HG03378 (cell line): Measurements from ENCODE around the gene DLL1.

Experiments used
- ATAC-seq: cut with Tn5 transposase; IDR thresholded peaks from one replicate; pipeline ENCODE4 v1.9.1; 2021; ENCODE audit warnings: mild to moderate bottlenecking, moderate library complexity; ENCODE audit not compliant: unreplicated experiment

DLL1 gene

DNA sequence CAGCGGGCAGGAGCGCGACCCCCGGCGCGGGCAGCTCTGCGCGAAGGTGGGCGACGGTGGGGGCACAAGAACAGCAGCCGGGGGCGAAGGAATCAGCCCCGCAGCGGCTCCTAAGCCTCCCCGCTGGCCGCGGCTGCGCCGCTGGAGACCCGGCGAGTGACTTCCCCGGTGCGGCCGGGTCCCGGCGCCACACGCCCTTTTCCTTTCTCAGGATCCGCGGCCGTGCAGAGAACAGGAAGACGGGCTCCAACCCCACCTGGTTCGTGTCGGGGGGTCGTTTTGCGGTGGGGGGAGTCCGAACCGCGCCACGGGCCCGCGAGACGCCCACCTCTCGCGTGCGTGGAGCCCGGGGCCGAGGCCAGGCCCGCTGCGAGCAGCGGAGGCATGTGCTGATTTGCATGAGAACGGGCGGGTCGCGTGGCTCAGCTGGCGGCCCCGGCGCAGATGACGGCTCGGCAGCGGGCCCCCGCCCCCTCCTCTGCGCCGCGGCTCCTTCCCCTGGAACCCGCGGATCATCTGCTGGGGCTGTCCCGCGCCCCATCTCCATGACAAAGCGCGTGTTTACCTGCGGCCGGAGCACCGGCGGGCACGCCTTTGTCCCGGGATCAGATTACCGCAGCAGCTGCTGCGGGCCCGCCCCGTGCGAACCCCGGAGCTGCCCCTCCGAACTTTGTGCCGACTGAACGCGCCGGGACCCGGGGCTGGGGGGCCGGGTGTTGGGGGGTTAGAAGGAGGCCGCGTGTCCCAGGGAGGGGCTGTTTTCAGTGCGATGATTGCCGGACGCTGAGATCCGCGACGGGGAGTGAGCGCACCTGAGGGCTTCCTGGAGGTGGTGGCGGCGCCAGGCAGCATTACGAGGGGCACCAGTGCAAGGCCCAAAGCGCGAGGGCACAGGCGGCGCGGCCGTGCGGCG, 4.9 kb upstream of the DLL1 start:
- ATAC-seq, result no peak

DNA sequence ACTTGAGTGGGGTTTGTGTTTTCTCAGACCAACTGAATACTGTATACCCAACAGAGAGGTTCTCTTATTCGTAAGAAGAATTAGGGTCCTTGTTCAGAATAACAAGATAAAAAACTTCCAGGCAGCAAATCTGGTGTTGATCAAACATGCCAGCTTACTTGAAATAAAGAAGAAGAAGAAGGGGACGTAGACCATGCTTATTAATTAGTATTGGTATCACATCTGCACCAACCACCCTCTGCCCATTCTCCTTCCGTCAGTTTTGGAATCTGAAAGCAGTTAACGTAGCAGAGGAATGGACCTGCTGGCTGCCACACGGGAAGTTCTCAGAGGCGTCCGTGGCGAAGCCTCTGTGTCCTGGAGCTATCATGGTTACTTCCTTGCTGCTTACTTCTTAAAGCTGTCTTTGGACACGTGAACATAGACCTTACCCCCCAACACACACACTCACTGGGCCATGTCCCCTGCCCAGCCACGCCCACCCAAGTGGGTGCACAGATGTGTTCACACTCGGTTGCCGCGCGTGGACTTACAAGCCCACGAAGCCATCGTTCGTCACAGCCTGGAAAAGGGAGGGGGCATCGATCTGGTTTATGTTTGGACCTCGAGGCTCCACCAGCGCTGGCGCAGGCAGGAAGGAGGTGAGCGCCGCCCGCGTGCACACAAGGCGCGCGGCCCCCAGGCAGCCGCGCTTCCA, 4.1 kb upstream of the DLL1 start:
- no peak for ATAC-seq

DNA sequence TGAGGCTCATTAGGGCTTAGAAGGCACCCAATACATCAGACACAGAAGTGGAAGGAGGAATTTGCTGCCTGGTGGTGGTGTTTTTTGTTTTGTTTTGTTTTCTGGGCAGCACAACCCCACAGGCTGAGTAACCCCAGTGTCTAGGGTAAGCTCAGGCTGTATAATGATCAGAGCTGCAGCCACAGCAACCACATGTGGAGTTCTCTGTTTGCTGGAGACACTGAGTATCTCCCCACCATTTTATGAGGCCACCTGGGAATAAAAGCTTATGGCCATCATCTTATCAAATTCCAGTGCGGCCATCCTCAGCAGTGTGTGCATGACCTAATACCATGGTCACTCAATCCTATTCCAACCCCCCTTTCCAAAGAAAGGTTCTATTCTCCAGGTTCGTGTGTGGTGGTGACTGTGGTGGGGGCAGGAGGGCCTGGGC, 3.4 kb upstream of the DLL1 start:
- ATAC-seq, result no peak

DNA sequence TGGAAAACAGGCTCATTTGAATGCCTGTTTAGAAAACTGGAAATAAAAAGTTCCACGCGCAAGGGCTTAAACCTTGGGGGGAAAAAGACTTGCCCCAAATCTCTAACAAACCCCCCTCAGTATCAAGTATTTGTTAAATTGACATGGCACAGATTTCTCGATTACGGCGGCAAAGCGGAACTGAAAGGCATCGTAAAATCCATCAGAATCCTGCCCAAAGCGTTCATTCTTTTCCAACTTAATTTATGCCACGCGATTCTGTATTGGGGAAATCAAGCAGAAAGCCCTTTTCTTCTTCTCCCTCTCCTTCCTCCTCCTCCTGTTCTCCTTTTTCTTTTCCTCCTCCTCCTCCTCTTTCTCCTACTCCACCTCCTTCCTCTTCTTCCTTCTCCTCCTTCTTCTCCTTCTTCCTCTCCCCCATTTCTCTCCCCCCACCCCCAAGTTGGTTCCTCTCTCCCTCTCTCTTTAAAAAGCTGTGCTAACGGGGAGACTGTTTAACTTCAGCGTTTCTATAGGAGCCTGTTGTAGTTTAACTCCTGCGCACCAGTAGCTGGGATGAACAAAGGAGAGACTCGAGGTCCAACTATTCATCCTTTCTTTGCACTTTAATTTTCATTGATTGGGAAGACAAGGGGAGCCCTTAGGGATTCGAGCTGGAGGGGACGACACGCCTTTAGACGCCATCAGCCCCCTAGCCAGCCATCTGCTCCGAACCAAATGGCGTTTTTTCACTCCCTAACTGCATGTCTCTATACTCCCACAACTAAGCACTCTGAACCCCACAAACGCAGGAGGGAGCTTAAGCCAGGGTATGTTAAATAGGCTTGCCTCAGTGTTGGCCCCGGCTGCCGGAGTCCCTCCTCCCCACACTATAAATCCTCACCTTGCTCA, 2.7 kb upstream of the DLL1 start:
- no peak for ATAC-seq

DNA sequence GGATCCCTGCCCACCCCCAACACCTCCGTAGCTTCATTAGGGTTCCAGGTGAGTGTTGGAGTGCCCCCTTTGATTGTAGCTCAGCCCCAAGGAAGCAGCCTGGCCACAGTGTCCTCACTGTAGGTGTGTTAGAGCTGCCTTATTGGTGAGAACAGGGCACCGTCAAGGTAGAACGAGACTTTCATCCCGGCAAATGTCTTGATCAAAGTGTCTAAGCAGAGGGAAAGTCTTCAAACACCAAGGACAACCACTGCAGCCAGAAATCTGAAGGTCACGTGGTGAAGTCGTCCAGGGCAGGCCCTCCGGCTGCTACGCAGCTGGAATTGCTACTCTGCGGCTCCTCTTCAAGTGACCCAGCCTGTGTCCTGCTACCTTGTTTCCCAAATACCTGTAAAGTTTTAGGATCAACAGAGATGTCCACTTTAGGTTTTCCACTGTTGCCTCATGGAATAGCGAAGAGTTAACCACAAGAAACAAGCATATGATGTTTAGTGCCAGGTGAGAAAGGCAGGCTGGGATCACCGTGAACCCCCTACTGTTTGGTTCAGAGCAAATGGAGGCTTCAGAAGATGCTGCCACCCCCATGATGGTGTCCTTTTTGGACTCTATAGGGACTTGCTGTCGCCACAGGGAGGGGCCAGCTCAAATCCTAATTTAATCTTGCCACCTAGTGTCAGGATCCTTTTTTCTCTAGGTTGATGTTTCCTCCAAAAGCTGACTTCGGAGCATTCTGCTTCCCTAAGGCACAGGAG, 1.7 kb upstream of the DLL1 start:
- ATAC-seq, result no peak

DNA sequence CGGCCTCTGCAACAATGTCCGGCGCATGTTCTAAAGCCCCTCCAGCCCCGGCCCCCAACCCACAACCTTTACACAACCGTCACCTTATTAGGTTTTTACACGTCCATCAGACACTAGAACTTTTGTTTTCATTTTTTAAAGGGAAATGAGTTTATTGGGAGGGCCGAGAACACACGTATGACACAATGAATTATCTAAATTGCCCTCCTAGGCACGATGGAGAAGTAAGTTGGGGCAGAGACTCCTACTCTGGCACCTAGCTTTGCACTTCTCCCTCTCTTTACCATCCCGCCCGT, 1.2 kb upstream of the DLL1 start:
- ATAC-seq, result peak; percentile 2

DNA sequence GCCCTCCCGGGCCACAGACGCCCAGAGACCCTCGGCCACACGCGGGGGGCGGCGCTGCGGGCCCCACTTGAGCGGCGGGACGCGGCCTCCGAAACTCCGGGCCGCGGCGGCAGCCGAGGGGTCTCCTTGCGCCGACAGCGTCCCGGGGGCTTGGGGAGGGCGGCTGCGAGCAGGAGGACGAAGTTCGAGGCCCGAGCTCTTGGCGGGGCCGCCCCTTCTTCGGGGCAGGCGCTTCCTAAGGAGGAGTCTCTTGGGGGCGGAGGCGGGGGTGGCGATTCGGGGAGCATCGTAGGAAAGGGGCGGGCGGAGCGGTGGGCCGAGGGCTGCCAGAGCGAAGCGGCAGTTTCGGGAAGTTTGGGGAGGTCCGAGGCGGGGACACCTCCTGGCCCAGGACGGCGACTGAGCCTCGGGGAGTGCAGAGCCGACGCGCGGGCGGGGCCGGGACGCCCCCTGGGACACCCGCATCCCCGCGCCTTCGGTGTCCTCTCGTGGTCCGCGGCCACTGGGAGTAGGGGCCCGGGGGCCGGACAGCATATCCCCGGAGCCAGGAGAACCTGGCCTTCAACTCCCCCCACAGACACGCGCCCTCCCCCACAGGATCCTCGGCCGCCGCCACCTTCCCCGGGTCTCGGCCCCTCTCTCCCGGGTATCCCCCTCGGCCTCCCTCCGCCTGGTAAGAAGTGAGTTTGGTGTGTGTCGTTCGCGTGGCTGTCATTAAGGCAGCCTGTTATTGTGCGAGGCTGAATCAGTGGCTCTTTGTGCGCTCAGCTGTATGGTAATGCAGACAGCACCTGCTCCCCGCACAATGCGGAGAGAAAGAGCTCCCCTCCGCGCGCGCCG, 613 bp upstream of the DLL1 start:
- peak; percentile 38 for ATAC-seq

DNA sequence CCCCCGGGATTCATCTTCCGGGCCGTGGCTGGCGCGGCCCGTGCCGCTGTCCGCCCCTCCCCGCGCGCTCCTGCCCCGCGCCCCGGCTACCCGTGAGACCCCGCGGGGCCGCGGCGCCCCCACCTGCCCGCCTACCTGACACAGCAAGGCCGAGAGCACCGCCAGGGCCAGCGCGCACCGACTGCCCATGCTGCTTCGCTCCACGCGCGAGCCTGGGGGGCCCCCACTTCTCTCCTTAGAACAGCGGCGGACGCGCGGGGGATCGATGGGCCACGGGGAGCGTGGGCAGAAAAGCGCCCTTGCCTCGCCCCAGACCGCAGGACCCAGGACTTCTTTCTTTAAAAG, 955 bp downstream of the DLL1 start:
- no peak for ATAC-seq

DNA sequence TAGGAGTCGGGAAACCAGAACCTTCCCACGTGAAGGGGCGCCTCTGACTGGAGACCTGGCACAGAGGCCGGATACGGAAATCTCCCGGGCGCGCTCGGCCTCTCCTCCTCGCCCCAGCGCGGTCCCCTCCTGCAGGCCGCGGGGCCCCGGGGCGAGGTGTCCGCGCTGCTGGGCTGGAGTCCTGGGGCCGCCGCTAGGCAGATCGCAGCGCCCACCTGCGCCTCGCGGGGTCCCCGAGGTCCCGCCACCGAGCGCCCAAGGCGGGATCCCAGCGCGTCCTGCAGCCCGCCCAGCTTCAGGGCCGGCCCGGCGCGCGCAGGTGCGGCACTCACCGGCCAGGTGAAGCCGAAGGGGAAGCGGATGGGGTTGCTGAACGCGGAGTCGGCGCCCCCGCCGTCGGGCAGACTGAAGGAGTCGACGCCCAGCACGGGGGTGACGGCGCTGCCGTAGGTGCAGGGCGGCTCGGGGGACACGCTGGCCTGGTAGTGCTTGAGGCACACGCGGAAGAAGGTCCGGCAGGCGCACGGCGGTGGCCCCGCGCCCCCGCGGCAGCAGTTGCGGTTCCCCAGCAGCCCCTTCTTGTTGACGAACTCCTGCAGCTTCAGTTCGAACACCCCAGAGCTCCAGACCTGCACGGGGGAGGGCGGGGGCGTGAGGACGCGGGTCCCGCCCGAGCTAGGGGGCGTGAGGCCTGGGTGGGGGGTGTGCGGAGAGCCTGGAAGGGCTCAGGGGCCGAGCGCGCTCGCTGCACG, 1.5 kb downstream of the DLL1 start:
- ATAC-seq, result no peak

DNA sequence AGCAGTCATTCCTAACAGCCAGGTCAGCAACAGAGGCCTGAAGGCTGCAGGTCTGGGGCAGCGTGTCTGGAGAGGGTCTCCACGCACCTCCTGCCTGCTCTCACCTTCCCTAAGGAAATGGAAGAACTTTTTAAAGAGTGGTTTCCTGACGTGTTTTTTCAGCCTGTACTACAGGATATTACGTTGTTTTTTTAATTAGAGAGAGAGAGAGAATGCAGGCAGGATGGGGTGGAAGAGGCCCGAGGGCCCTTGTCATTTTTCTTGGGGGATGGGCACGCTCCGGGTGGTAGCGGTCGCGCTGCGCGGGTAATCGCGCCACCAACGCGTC, 2.1 kb downstream of the DLL1 start:
- ATAC-seq, result no peak

DNA sequence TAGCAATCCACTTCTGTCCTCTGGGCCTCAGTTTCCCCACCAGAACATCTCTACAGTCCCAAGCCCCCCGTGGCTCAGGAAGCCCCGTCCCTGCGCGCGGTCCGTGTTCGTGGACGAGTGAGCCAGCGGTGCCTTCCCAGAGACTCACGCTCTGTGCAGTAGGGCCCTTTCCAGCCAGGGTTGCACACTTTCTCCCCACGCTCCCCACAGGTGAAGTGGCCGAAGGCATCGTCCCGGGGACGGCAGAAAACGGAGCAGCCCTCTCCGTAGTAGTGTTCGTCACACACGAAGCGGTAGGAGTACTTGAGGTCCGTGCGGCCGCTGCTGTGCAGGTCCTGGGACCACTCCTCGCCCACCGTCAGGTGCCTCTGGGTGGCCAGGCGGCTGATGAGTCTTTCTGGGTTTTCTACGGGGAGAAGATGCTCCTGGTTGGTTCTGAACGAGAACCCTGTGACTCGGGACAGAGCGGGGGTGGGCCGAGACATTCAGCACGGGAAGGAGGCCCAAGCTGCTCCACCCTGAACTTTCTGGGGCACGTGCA, 2.7 kb downstream of the DLL1 start:
- ATAC-seq, result no peak

DNA sequence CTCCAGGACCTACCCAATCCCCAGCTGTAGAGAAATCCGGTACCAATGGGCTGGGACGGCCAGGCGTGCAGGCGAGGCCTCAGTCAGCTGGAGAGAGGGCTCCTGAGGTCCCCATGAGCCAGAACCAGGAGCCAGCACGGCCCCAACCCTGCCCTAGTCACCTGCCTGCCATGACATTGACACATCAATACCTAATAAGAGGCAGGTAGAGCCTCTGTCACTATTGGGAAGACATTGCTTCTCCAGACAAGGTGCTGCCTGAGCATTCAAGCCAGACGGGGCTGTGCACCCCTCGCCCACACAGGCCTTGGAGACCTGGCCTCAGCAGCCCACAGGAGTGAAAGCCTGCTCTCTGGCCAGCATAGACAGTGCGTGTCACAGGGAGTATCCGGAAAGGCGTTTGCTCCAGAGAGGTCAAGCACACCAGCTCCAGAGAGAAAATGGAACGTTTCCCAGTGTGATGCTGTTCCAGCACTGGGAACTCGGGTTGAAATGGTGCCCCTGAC, 3.5 kb downstream of the DLL1 start:
- ATAC-seq, result no peak

DNA sequence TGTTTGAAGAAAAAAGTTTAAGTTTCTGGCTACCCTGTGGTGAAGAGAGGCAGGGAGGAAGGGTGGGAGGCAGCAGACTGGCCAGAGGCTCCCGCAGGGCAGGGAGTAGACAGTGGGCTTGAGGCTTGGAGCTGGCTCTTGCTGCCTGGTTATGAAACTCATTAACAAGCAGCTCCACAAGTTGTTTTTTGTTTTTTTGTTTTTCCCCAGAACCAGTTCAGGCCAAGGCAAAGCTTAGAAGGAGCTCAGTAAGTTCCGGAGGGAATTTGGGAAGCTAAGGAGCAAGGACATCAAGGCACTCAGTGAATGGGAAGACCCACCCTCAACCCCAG, 4.0 kb downstream of the DLL1 start:
- no peak for ATAC-seq

DNA sequence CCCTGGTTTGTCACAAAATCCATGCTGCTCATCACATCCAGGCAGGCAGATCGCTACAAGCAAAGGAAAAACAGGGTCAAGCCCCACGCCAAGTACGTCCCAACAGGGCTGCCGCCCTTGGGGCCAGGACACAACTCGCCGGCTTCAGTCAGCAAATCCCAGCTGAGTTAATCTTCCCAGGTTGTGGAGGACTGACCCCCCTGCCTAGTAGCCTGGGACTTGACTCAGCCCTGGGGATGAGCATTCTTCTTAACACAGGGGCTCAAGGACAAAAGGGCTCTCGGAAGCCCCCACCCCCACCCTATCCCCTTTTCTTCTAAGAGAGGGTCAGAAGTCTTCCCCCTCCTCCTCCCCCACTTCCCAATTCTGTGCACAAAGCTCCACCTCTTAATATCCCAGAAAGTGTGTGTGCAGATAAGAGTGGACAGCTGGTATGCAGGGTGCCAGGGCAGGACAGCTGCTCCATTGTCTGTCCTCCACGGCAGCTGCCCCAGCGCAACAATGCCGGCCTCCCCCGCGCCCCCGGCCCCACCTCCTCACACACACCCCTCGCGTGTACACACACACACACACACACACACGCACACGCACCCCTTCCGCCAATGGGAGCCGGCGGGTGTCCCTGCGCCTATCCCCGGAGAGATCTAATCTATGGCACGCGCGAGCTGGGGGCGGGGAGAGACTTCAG, 4.5 kb downstream of the DLL1 start:
- no peak for ATAC-seq

DNA sequence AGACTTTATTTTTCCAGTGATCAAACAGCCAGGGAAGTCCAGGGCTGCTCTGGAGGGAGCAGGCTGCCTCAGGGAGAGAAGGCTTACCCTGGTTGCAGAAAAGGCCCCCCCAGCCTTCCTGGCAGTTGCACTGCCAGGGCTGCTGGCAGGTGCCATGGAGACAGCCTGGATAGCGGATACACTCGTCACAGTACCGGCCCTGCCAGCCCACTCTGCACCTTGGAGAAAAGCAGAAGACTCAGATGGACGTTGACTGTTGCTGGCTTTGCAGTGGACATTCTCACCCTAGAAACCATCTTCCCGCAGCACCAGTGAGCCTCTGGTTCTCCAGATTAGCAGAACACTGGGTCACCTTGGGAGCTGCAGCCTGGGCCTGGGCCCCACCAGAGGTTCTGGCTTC, 5.4 kb downstream of the DLL1 start:
- ATAC-seq, result no peak

DNA sequence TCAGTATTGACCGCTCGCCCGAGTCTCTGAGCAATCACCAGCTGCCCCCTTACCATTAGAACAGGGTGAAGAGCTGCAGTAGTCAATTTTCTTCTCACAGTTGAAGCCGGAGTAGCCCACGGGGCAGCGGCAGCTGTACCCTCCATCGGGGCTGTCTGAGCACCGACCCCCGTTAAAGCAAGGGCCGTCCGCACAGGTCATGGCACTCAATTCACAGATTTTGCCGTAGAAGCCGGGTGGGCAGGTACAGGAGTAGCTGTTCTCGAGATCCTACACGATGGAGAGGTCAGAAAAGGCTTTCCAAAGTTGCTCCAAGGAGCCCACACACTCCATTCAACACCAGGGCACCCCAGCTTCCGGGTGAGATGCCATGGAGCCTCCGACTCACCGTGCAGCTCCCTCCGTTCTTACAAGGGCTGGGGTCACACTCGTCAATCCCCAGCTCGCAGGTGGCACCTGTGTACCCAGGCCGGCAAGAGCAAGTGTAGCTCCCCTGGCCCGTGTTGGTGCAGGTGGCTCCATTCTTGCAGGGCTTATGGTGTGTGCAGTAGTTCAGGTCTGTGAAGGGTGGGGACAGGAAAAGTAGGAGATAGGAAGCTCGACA, 5.9 kb downstream of the DLL1 start:
- no peak for ATAC-seq

DNA sequence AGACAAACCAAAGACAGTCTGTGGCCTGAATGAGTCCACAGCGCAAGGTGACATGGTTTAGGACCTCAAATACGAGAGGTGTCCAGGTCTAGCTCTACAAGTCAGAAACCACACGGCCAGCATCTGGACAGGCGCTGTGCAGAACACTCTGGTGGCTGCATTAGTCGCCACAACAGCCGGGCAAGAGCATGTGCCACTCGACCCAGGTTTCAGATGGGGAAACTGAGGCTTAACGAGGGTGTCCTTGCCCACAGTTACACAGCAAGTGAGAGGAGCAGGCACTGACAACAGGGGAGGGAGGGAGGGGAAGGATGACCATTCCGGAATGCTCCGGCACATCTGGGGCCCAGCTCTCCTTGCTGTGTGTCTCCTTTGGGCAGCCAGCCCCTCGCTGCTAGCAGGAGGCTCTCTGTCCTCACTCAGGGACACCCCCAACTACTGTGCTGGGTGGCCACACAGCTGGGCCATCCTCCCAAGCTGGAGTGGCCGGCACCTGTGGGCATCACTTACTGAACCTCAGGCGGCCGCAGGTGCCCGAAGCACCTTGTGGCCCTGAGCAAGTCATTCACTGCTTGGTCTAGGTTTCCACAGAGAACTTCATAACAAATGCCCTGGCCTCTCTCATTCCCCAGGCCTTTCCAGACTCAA, 6.6 kb downstream of the DLL1 start:
- no peak for ATAC-seq
